HG03432 (cell line): ENCODE data around the gene ARPC2.
A peak's percentile ranks its signal among the peaks of the same experiment; 100 is the strongest.
"Not testable (repeated sequence)": the region's sequence is repeated elsewhere in the genome, so short reads cannot be mapped to it uniquely, and the experiment has no call there.

Experiments used
- ATAC-seq: cut with Tn5 transposase; IDR thresholded peaks from one replicate; pipeline ENCODE4 v1.9.1; 2021; ENCODE audit warnings: mild to moderate bottlenecking, moderate library complexity; ENCODE audit not compliant: unreplicated experiment

ARPC2 gene

GRCh38 chr2:218269900-218270720 lies 53.1 kb downstream of the ARPC2 start, which contains the start of the genes AAMP and PNKD:
Gene AAMP (minus strand): TSS chr2:218270137. CDS start chr2:218270086, 51 bp downstream.
Gene PNKD (plus strand): TSS chr2:218270519. CDS start chr2:218270536, 17 bp downstream.
- ATAC-seq = peak; percentile 91

GRCh38 chr2:218270721-218271486 lies 53.9 kb downstream of the ARPC2 start:
- no peak for ATAC-seq

DNA sequence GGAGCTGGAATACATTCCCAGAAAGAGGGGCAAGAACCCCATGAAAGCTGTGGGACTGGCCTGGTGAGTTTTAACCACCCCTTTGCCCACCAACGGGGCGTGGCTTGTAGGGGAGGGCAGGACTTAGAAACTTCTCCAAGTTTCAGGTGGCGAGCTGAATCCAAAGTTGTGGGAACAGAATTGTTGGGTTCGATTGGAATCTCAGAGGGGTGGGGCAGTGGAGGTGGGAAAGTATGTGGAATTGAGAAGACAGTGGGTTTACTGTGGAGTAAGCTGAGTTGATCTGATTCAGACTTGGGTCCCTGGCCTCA lies 54.5 kb downstream of the ARPC2 start:
- no peak for ATAC-seq

DNA sequence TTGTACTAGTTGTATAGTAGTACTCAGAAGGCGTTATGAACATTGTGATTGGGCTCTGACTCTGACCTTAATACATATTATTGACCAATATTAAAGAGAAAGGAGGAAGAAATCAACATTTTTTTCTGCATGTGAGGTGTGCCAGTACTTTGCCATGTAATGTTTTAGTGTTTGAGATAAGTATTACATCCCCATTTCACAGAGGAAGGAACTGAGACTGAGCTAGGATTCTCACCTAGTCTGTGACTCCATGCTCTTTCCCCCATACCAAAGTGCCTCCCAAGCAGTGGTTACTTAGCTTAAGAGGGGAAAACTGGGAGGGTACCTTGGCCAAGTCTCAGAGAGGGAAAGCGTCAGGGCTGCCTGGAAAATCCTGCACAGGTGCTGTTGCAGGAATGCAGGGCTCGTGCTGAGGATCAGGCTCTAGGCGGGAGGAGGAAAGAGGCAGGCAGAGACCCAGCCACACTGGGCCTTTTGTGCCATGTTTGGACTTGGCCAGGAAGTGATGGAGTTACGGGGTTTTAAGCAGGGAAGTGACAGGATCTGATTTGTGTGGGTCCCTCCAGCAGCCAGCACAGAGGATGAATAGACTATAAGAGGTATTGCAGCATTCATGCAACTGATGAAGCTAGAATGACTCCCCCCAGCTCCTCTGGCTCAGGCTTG lies 55.0 kb downstream of the ARPC2 start:
- ATAC-seq = no peak

GRCh38 chr2:218272531-218273212 lies 55.7 kb downstream of the ARPC2 start:
- peak; percentile 21 for ATAC-seq

DNA sequence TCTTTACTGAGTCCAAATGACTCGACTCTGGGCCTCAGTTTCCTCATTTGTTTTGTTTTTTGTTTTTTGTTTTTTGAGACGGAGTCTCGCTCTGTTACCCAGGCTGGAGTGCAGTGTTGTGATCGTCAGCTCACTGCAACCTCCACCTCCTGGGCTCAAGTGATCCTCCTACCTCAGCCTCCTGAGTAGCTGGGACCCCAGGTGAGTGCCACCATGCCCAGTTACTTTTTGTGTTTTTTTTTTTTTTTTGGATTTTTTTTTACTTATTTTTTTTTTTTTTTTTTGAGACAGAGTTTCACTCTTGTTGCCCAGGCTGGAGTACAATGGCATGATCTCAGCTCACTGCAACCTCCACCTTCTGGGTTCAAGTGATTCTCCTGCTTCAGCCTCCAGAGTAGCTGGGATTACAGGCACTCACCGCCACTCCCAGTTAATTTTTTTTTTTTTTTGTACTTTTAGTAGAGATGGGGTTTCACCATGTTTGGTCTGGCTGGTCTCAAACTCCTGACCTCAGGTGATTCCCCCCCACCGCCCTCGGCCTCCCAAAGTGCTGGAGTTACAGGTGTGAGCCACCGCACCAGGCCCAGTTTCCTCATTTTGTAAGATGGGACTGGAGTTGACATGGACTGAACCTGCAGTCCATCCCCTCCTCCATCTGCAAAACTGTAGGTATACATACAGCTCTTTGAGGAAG lies 56.4 kb downstream of the ARPC2 start:
- not testable (repeated sequence) for ATAC-seq

DNA sequence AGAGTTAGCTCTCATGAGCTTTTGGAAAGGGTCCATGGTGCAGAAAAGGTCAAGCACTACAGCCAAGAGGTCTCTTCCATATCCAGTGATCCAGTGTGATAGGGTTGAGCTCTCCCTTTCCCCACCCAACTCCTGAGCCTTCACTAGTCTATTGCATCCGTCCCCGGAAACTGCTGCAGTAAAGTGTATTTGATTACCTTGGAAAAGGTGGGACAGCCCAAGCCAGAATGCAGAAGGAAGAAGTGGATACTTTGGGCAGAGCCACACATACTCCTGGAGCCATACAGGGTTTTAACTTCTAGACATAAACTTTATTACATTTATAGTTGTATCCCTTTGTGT lies 56.9 kb downstream of the ARPC2 start:
- ATAC-seq = no peak

DNA sequence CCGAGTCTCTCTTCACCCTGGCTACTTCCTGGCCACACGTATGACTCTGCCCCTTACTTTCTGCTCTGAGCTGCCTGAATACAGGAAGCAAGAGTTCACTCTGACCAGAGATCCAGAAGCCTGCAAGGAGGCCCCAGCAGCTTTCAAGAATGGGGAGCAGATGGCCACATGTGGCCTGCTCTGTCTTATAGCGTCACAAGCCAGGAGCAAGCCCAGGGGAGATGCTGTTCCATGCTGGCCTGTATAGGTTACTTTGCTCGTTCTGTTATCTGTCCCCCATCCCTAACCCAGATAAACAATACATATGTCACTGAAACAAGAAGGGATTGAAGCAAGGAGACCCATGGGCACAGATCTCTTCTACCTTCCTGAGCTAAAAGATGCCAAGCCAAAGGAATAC lies 57.6 kb downstream of the ARPC2 start:
- no peak for ATAC-seq

GRCh38 chr2:218275371-218276072 lies 58.5 kb downstream of the ARPC2 start:
- ATAC-seq = no peak

GRCh38 chr2:218276986-218277755 lies 60.2 kb downstream of the ARPC2 start:
- no peak for ATAC-seq

DNA sequence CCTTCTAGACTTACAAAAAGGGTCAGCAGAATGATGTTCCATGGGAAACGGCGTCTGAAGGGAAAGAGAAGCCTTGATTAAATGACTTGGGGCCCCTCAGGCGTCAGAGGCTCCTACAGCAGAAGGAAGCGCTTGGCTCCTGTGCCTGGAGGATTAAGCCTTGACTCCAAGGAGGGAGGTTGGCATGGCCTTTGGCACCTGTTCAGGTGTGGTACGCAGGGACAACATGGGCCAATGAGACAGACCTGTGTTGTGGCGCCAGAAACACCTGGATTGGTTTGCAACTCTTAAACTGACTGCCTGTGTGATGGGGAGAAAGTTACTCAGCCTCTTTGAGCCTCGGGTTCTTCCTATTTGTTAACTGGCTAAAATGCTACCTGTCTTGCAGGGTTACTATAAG lies 60.9 kb downstream of the ARPC2 start:
- ATAC-seq = no peak

DNA sequence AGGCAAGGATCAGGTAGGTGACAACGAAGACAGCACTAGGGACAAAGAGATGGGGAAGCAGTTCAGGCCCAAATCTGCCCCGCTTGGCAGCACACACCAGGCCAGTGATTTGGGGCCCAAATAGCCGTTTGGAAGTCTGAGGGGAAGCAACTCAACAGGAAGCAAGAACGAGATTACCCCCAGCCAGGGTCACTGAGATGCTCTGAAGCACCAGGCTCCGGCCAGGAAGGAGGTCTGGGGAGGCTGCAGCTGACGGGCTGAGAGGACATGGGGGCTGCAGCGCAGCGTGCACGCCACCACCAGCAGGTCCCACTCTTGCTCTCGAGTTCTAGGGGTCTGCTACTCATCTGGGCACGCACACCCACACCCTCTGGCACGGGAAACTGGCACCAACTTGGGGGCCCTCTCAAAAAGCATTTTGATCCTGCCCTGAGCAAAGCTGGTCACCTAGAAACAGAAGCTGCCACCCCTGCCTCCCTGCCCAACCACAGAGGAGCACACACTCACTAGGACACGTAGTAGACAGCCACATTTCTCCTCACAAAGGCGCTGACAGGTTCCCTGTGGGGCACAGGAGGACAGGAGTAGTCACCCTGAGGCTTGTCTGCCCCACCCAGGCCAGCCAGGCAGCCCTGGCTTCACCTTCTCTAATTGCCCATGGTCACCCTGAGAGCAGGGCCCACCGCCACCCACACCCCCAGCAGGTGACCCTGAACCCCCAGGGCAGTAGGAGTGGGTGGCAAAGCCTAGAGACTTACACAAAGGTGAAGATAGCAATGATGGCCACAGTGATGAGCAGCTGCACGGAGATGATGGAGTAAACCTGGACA lies 61.8 kb downstream of the ARPC2 start:
- no peak for ATAC-seq

- no peak for ATAC-seq
Measured at GRCh38 chr2:218280260-218280870, 63.4 kb downstream of the ARPC2 start.

DNA sequence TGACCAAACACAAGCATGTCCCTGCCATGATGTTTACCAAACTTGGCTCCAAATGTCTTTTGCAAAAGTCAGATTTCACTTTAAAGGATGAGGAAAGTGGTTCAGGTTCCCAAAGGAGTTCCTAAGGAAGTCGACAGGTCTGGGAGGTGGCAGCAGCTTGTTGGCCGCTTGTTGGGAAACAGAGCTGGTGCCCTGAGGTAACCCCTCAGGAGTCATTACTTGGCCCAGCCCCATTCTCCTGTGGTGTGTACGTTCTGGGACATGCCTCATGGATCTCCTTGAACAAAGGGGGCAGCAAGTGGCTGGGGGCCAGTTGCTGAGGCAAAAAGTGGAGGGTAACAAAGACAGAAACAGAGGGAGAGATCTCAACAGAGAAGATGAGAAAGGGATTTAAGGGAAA lies 64.5 kb downstream of the ARPC2 start:
- no peak for ATAC-seq

GRCh38 chr2:218282173-218282991 lies 65.4 kb downstream of the ARPC2 start:
- no peak for ATAC-seq

DNA sequence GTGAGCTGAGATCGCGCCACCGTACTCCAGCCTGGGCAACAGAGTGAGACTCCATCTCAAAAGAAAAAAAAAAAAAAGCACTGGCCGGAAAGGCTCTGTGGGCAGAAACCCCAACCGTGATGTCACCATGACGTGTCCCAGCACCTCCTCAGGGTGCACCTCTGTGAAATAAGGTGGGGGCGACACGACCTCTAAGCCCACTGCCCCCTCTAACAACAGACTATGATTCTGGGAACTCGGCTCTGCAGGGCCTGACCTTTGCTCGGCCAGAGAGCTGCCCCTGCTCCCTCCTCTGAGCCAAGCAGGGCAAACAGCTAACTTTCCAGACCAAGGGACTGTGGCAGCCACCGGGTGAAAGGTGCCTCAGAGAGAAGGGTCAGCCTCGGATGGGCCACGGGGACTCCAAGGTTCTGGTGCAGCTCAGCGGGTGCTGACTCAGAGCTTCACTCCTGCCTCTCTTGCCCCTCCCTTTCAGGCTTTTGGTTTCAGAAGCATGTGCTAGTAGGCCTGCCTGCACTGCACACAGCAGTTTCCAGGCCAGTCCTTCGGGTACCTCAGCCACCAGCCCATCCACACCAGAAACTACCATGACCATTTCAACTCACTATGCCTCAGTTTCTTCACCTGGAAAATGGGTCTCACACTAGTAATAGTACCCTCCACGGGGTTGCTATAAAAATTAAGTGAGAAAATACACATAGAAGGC lies 67.3 kb downstream of the ARPC2 start:
- peak; percentile 51 for ATAC-seq
